Muscle of leg (tissue), 16 donors: ENCODE measurements around the gene PKD2. TPM values are rescaled to one million over a fixed set of nuclear protein-coding genes. Genes with fewer than 3 reads are reported as not detected.
A peak's percentile ranks its signal among the peaks of the same experiment; 100 is the strongest.

Experiments
- DNase-seq: peaks from one replicate; pipeline ENCODE4 v3.0.0; 2013
- H3K27ac ChIP-seq: one replicate; pipeline ENCODE4 v1.5.1; 2013; ENCODE audit warnings: mild to moderate bottlenecking, low read length, control low read depth
- H3K27me3 ChIP-seq: one replicate; pipeline ENCODE4 v1.6.1; 2013; ENCODE audit warnings: low read length; ENCODE audit not compliant: control insufficient read depth, insufficient read depth
- H3K36me3 ChIP-seq: one replicate; pipeline ENCODE4 v1.6.1; 2013; ENCODE audit warnings: low read length; ENCODE audit not compliant: control insufficient read depth, insufficient read depth
- H3K4me1 ChIP-seq: one replicate; pipeline ENCODE4 v1.6.1; 2013; ENCODE audit warnings: low read length; ENCODE audit not compliant: control insufficient read depth, insufficient read depth
- H3K4me3 ChIP-seq: one replicate; pipeline ENCODE4 v1.5.1; 2013; ENCODE audit warnings: low read length, control low read depth
- H3K9me3 ChIP-seq: replicated peaks from 2 replicates; pipeline ENCODE4 v1.6.1; 2013; ENCODE audit warnings: low read depth, low read length; ENCODE audit not compliant: control insufficient read depth
- WGBS: methylation state at CpG from one replicate; pipeline ENCODE4 v1.1.5; 2013; ENCODE audit warnings: missing lambda C conversion rate; ENCODE audit not compliant: insufficient coverage; 5-methylcytosine and 5-hydroxymethylcytosine counted together
- long read RNA-seq, 11 donors: transcript quantifications; one replicate each; lab custom pipeline, GENCODE V29; 2026
- polyA plus RNA-seq, 8 donors: library from polyadenylated mRNA; unstranded; fragments of 120-200 nt; gene quantifications; one replicate each; pipeline versions ENCODE4 v1.2.1 to v1.2.3, GENCODE V29; 2013; ENCODE audit warnings: inconsistent platforms in 1 of 8, low replicate concordance in 1 of 8; ENCODE audit not compliant: insufficient read length in 8 of 8, insufficient read depth in 1 of 8
- total RNA-seq: library from RNA; stranded (reverse); fragments of 120-200 nt; gene quantifications from one replicate; pipeline ENCODE4 v1.2.4, GENCODE V29; 2013

The PKD2 gene
- 39.9 TPM for total RNA-seq
- polyA plus RNA-seq, result 10 to 100 TPM; 20.1 to 42.7 (median 28.2) TPM
- long read RNA-seq, donor 1, full-length matches to known transcripts, result 2 of 2 reads
- long read RNA-seq, donor 1, partial matches to known transcripts, result 0 of 2 reads
- long read RNA-seq, donor 1, other reads (novel, unspliced or antisense), result 0 of 2 reads
- long read RNA-seq, donor 2, result 0 reads
- long read RNA-seq, donor 3, full-length matches to known transcripts, result 1 of 1 reads
- long read RNA-seq, donor 3, partial matches to known transcripts, result 0 of 1 reads
- long read RNA-seq, donor 3, other reads (novel, unspliced or antisense), result 0 of 1 reads
- long read RNA-seq, donor 4, full-length matches to known transcripts, result 1 of 1 reads
- long read RNA-seq, donor 4, partial matches to known transcripts, result 0 of 1 reads
- long read RNA-seq, donor 4, other reads (novel, unspliced or antisense), result 0 of 1 reads
- long read RNA-seq, donor 5, full-length matches to known transcripts, result 7 of 21 reads
- long read RNA-seq, donor 5, partial matches to known transcripts, result 14 of 21 reads
- long read RNA-seq, donor 5, other reads (novel, unspliced or antisense), result 0 of 21 reads
- long read RNA-seq, donor 6, full-length matches to known transcripts, result 5 of 5 reads
- long read RNA-seq, donor 6, partial matches to known transcripts, result 0 of 5 reads
- long read RNA-seq, donor 6, other reads (novel, unspliced or antisense), result 0 of 5 reads
- long read RNA-seq, donor 7, result 0 reads
- long read RNA-seq, donor 8, partial matches to known transcripts, result 10 of 10 reads
- long read RNA-seq, donor 8, other reads (novel, unspliced or antisense), result 0 of 10 reads
- long read RNA-seq, donor 9, result 0 reads
- long read RNA-seq, donor 10, full-length matches to known transcripts, result 3 of 3 reads
- long read RNA-seq, donor 10, partial matches to known transcripts, result 0 of 3 reads
- long read RNA-seq, donor 10, other reads (novel, unspliced or antisense), result 0 of 3 reads
- long read RNA-seq, donor 11, partial matches to known transcripts, result 9 of 9 reads
- long read RNA-seq, donor 11, other reads (novel, unspliced or antisense), result 0 of 9 reads

DNA sequence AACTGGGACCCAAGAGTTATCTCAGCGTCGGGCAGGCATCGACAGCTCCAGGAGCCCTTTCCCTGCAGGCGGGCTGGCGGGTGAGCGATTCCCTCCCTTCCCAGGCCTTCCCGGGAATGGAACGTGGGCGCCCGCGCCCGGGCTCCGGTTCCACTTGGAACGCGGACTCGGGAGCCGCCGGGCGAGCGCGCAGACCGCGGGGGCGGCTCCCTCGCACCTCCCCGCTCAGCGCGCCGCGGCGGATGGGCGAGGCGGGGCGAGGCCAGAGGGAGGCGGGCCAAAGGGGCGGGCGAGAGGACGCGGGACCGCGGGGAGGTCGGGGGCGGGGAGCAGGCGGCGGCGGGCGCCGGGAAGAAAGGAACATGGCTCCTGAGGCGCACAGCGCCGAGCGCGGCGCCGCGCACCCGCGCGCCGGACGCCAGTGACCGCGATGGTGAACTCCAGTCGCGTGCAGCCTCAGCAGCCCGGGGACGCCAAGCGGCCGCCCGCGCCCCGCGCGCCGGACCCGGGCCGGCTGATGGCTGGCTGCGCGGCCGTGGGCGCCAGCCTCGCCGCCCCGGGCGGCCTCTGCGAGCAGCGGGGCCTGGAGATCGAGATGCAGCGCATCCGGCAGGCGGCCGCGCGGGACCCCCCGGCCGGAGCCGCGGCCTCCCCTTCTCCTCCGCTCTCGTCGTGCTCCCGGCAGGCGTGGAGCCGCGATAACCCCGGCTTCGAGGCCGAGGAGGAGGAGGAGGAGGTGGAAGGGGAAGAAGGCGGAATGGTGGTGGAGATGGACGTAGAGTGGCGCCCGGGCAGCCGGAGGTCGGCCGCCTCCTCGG lies at the start of gene PKD2:
Gene PKD2, plus strand, starts transcription at position 332 of the 818 bp plus-strand sequence. Its CDS starts 99 bp downstream, at position 431.
- WGBS, result under 1% methylated on average over 110 of the region's 116 CpGs
- no peaks in the 10 kb centered on the region for H3K9me3 ChIP-seq
- H3K4me1 ChIP-seq, result peaks cover 7% of the 10 kb centered on the region
- peak within 1 kb of the TSS; percentile 82 for H3K27ac ChIP-seq
- H3K4me3 ChIP-seq, result peak within 1 kb of the TSS; percentile 71
- no peaks in the 10 kb centered on the region for H3K27me3 ChIP-seq
- peak; percentile 94 for DNase-seq
- H3K36me3 ChIP-seq, result no peaks in the 10 kb centered on the region

DNA sequence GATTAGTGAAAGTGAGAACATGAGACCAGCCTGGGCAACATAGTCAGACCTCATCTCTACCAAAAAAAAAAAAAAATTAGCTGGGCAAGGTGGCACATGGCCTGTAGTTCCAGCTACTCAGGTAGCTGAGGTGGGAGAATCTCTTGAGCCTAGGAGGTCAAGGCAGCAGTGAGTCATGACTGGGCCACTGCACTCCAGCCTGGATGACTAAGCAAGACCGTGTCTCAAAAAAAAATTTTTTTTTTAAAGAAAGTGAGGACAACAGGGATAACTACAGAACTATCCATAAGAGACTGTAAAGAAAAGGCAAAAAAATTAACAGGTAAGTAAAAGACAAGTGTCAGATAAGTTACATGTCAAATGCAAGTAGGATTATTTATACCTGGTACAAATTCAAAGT lies 45.4 kb upstream of the PKD2 start:
- Histone ChIP-seq H3K4me1 (no peaks in the 10 kb centered on the region), H3K9me3 (no peaks in the 10 kb centered on the region), H3K27me3 (no peaks in the 10 kb centered on the region), H3K36me3 (no peaks in the 10 kb centered on the region), H3K4me3 (no peak overlapping the region), H3K27ac (no peak overlapping the region)
- no peak for DNase-seq
- no CpG with 5 or more reads among the region's 1 CpG for WGBS

DNA sequence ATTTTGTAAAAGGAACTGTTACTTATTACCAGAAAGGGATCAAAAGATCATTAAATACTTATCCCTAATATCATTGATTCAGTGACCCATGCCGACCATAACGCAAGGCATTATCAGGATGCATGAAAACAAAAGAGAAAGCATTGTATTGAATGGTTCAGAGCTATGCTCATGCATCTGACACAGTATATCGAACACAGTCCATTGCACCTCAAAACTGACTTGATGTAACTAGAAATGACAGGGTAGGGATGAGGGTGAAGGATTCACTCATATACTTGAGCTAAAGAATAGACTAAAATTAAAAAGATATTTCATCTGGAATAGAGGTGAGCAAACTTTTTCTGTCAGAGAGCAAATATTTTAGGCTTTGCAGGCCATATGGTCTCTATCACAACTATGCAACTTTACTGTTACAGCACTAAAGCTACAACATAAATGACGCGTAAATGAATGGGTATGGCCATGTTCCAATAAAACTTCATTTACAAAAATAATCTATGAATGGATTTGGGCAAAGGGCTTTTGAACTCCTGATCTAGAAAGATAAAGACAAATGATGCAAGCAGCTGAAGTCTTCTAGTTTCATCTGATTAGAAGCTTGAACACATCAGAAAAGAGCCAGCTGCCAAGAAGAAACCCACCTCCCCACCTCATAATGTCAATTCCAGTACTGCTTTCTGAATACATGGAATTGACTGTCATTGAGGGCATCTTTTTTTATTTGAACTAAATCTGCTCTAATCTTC lies 44.9 kb upstream of the PKD2 start:
- no CpG with 5 or more reads among the region's 5 CpGs for WGBS
- no peaks in the 10 kb centered on the region for H3K9me3 ChIP-seq
- H3K27ac ChIP-seq, result no peak overlapping the region
- H3K36me3 ChIP-seq, result no peaks in the 10 kb centered on the region
- no peak overlapping the region for H3K4me3 ChIP-seq
- H3K27me3 ChIP-seq, result no peaks in the 10 kb centered on the region
- peaks cover 2% of the 10 kb centered on the region for H3K4me1 ChIP-seq
- DNase-seq, result no peak

DNA sequence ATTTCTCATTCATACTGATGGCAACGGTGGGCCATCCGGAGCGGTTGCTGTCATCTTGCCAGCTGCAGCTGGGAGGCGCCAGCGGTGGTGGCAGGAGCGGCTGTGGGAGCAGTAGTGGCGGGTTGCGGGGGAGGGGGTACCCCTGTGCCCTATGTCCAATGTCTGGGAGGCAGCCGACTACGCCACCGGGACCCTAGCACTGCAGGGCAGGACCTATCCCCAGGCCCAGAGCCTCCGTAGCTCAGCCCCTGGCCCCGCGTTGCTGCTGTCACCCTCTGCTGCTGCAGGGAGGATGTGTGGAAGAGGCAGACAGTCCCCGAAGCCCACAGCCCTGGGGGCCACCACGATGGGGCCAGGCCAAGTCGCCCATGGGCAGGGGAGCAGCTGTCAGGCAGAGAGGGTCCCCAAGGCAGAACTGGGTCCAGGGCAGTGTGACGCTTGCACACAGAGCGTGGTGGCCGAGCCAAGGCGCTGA lies 41.9 kb upstream of the PKD2 start:
- no peak for DNase-seq
- no peaks in the 10 kb centered on the region for H3K27me3 ChIP-seq
- H3K36me3 ChIP-seq, result no peaks in the 10 kb centered on the region
- H3K4me1 ChIP-seq, result peaks cover 2% of the 10 kb centered on the region
- H3K27ac ChIP-seq, result no peak overlapping the region
- no peaks in the 10 kb centered on the region for H3K9me3 ChIP-seq
- no peak overlapping the region for H3K4me3 ChIP-seq
- WGBS, result 89% methylated on average over 20 of the region's 21 CpGs

DNA sequence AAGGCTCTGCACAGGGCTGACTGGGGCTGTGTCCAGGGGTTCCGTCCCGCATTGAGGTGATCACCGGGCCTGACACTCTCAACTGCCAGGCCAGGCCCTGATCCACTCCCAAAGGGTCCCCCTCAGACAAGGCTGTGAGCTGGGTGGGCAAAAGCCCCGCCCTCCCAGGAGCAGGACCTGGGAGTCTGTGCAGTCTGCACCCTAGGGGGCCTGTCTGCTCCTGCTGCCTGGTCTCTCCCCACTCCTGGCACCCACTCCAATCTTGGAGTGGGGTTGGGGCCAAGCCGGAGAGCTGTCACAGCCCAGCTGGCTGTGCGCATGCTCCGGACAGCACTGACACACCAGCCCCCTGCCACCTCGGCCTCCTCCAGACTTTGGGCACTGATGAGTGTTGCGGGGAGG lies 41.3 kb upstream of the PKD2 start:
- Histone ChIP-seq H3K27me3 (no peaks in the 10 kb centered on the region), H3K4me1 (peaks cover 2% of the 10 kb centered on the region), H3K9me3 (no peaks in the 10 kb centered on the region), H3K4me3 (no peak overlapping the region), H3K27ac (no peak overlapping the region), H3K36me3 (no peaks in the 10 kb centered on the region)
- WGBS, result 94% methylated on average over 5 of the region's 9 CpGs
- DNase-seq, result no peak

DNA sequence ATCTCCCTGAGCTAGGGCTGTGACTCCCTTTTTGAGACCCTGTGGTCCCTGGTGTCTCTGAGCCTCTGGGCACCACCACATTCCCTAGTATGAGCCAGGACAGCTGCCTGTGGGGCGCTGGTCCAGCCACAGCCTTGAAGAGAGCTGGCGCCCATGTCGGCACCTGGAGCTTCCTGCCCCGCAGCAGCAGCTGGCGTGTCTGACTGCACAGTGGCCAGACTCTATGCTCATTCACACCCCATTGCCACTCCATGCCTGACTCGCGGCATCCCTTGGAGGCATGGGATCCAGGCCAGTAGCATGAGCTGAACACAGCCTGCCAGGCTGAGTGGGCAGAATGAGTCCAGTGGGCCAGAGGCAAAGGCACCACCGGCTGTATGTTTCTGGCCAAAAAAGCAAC lies 40.2 kb upstream of the PKD2 start:
- no peaks in the 10 kb centered on the region for H3K27me3 ChIP-seq
- no peak overlapping the region for H3K4me3 ChIP-seq
- H3K36me3 ChIP-seq, result no peaks in the 10 kb centered on the region
- H3K4me1 ChIP-seq, result peaks cover 2% of the 10 kb centered on the region
- no peak overlapping the region for H3K27ac ChIP-seq
- H3K9me3 ChIP-seq, result no peaks in the 10 kb centered on the region
- 80% methylated on average over 7 of the region's 8 CpGs for WGBS
- DNase-seq, result peak; percentile 36

DNA sequence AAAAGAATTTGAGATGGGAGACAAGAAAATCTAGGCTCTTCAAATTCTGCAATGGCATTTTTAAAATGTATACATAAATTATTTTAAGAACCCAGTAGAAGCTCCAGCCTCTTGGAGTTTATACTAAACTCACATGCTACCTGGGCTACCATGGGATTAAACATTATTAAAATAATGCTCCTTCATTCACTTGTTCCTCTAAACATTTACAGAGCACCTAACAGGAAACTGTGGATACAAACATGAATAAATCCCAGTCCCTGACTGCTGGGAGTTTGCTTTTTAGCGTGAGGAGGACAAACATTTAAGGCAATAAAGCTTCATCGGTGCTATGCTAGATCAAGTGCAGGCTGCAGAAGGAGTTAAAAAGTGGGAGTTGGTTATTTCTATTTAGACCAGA lies 37.3 kb upstream of the PKD2 start:
- no peak overlapping the region for H3K27ac ChIP-seq
- WGBS, result 75% methylated on average over 2 of the region's 2 CpGs
- H3K4me1 ChIP-seq, result peaks cover 2% of the 10 kb centered on the region
- no peaks in the 10 kb centered on the region for H3K27me3 ChIP-seq
- no peak for DNase-seq
- H3K9me3 ChIP-seq, result no peaks in the 10 kb centered on the region
- no peak overlapping the region for H3K4me3 ChIP-seq
- H3K36me3 ChIP-seq, result no peaks in the 10 kb centered on the region

DNA sequence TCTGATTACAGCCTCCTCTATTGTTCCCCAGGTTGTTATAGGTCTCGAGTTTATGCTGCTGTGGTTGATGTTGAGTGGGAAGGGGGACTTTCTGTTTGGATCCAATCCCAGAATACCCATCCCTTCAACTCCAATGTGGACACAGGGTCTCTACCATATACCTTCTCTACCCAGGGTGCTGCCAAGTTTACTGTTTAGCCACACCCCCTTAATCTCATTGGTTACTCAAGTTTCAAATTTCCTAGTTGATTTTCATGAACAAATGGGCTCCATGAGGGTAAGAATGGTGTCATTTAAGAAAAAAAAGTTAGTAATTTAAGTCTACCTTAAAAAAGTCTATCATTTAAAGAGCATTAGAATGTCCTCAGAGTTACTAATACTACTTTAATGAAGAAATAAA lies 35.6 kb upstream of the PKD2 start:
- Histone ChIP-seq H3K27ac (no peak overlapping the region), H3K9me3 (no peaks in the 10 kb centered on the region), H3K27me3 (peaks cover 4% of the 10 kb centered on the region), H3K36me3 (no peaks in the 10 kb centered on the region), H3K4me1 (peaks cover 2% of the 10 kb centered on the region), H3K4me3 (no peak overlapping the region)
- no CpG with 5 or more reads among the region's 1 CpG for WGBS
- DNase-seq, result no peak
